ENCODE data around the gene ABCA13.

Gene ABCA13

GRCh38 chr7:48402721-48403120 lies 231.5 kb downstream of the ABCA13 start:
- Histone ChIP-seq H3K4me3 (ENCODE audit: low read length, poor library complexity, severe bottlenecking) (no peak overlapping the region), H3K9me2 (replicated peaks; ENCODE audit: low read depth, low read length) (no peaks in the 10 kb centered on the region), H3K9ac (ENCODE audit: low read depth, low read length, poor library complexity, severe bottlenecking) (no peak overlapping the region), H3K9me3 (ENCODE audit: insufficient read depth, low read depth, low read length) (no peaks in the 10 kb centered on the region), H3K4me2 (ENCODE audit: low read depth, low read length, poor library complexity, severe bottlenecking) (no peak overlapping the region), H3K4me1 (ENCODE audit: insufficient read depth, low read length, poor library complexity, severe bottlenecking) (no peaks in the 10 kb centered on the region), H3F3A (ENCODE audit: low read depth) (no peaks in the 10 kb centered on the region), H3K27me3 (ENCODE audit: insufficient read depth, low read length, poor library complexity, severe bottlenecking) (no peaks in the 10 kb centered on the region), H4K20me1 (ENCODE audit: insufficient read depth, low read length, poor library complexity, severe bottlenecking) (no peaks in the 10 kb centered on the region), H3K36me3 (ENCODE audit: insufficient read depth, low read length) (no peaks in the 10 kb centered on the region), H3K79me2 (ENCODE audit: insufficient read depth, low read length) (no peaks in the 10 kb centered on the region), H2AFZ (ENCODE audit: low read length) (no peak overlapping the region)
- TF ChIP-seq CTCF (conservative IDR thresholded peaks at IDR 0.05; ENCODE audit: low read length), result no peak
- TF ChIP-seq EZH2phosphoT487 (IDR thresholded peaks at IDR 0.05; ENCODE audit: borderline replicate concordance), result no peak

- H3K4me3 ChIP-seq (ENCODE audit: low read length, poor library complexity, severe bottlenecking), result no peak overlapping the region
- no peak overlapping the region for H2AFZ ChIP-seq (ENCODE audit: low read length)
- no peaks in the 10 kb centered on the region for H4K20me1 ChIP-seq (ENCODE audit: insufficient read depth, low read length, poor library complexity, severe bottlenecking)
- H3K9me2 ChIP-seq (replicated peaks; ENCODE audit: low read depth, low read length), result no peaks in the 10 kb centered on the region
- no peak for TF ChIP-seq CTCF (conservative IDR thresholded peaks at IDR 0.05; ENCODE audit: low read length)
- no peak for TF ChIP-seq EZH2phosphoT487 (IDR thresholded peaks at IDR 0.05; ENCODE audit: borderline replicate concordance)
- H3K27me3 ChIP-seq (ENCODE audit: insufficient read depth, low read length, poor library complexity, severe bottlenecking), result no peaks in the 10 kb centered on the region
- H3F3A ChIP-seq (ENCODE audit: low read depth), result no peaks in the 10 kb centered on the region
- H3K9me3 ChIP-seq (ENCODE audit: insufficient read depth, low read depth, low read length), result no peaks in the 10 kb centered on the region
- no peaks in the 10 kb centered on the region for H3K36me3 ChIP-seq (ENCODE audit: insufficient read depth, low read length)
- H3K9ac ChIP-seq (ENCODE audit: low read depth, low read length, poor library complexity, severe bottlenecking), result no peak overlapping the region
- no peaks in the 10 kb centered on the region for H3K4me1 ChIP-seq (ENCODE audit: insufficient read depth, low read length, poor library complexity, severe bottlenecking)
- H3K4me2 ChIP-seq (ENCODE audit: low read depth, low read length, poor library complexity, severe bottlenecking), result no peak overlapping the region
- H3K79me2 ChIP-seq (ENCODE audit: insufficient read depth, low read length), result no peaks in the 10 kb centered on the region
Measured at GRCh38 chr7:48408731-48409130, 237.5 kb downstream of the ABCA13 start.

GRCh38 chr7:48411619-48412018 lies 240.4 kb downstream of the ABCA13 start:
- Histone ChIP-seq H3K9ac (ENCODE audit: low read depth, low read length, poor library complexity, severe bottlenecking) (no peak overlapping the region), H3K4me2 (ENCODE audit: low read depth, low read length, poor library complexity, severe bottlenecking) (no peak overlapping the region), H3K79me2 (ENCODE audit: insufficient read depth, low read length) (no peaks in the 10 kb centered on the region), H3K9me3 (ENCODE audit: insufficient read depth, low read depth, low read length) (no peaks in the 10 kb centered on the region), H3K9me2 (replicated peaks; ENCODE audit: low read depth, low read length) (no peaks in the 10 kb centered on the region), H3K4me3 (ENCODE audit: low read length, poor library complexity, severe bottlenecking) (no peak overlapping the region), H3K4me1 (ENCODE audit: insufficient read depth, low read length, poor library complexity, severe bottlenecking) (no peaks in the 10 kb centered on the region), H3F3A (ENCODE audit: low read depth) (no peaks in the 10 kb centered on the region), H3K36me3 (ENCODE audit: insufficient read depth, low read length) (no peaks in the 10 kb centered on the region), H2AFZ (ENCODE audit: low read length) (no peak overlapping the region), H4K20me1 (ENCODE audit: insufficient read depth, low read length, poor library complexity, severe bottlenecking) (no peaks in the 10 kb centered on the region), H3K27me3 (ENCODE audit: insufficient read depth, low read length, poor library complexity, severe bottlenecking) (no peaks in the 10 kb centered on the region)
- TF ChIP-seq EZH2phosphoT487 (IDR thresholded peaks at IDR 0.05; ENCODE audit: borderline replicate concordance) (no peak), CTCF (conservative IDR thresholded peaks at IDR 0.05; ENCODE audit: low read length) (no peak)

Measured in Loucy (cell line).